Neutrophil (primary cell): ENCODE data around the gene PATL2.
"Not testable (repeated sequence)": the region's sequence is repeated elsewhere in the genome, so short reads cannot be mapped to it uniquely, and the experiment has no call there.

ENCODE experiments used
- H3K27ac ChIP-seq: fragments of 200-600 bp; sonication (generic); 2 replicates; pipeline ENCODE4 v1.5.1; 2016; ENCODE audit warnings: mild to moderate bottlenecking, moderate library complexity
- H3K27me3 ChIP-seq: fragments of 200-600 bp; sonication (generic); 2 replicates; pipeline ENCODE4 v1.6.0; 2016; ENCODE audit warnings: mild to moderate bottlenecking
- H3K36me3 ChIP-seq: fragments of 200-600 bp; sonication (generic); 2 replicates; pipeline ENCODE4 v1.5.1; 2017
- H3K4me1 ChIP-seq, 2 experiments: fragments of 200-600 bp in 1 of 2; sonication (generic) in 1 of 2; 1 replicate in 1 of 2; 2 replicates in 1 of 2; pipeline versions ENCODE4 v1.5.1 to v1.6.1; 2013 to 2016; ENCODE audit warnings: low read depth in 1 of 2, low read length in 1 of 2, mild to moderate bottlenecking in 1 of 2, moderate library complexity in 1 of 2; ENCODE audit not compliant: control insufficient read depth in 1 of 2, insufficient read depth in 1 of 2
- H3K4me3 ChIP-seq, 2 experiments: fragments of 200-600 bp in 1 of 2; sonication (generic) in 1 of 2; 1 replicate in 1 of 2; 2 replicates in 1 of 2; pipeline ENCODE4 v1.5.1; 2013 to 2016; ENCODE audit warnings: low read depth in 1 of 2, low read length in 1 of 2, mild to moderate bottlenecking in 1 of 2, moderate library complexity in 1 of 2
- H3K9me3 ChIP-seq: fragments of 200-600 bp; sonication (generic); 2 replicates; pipeline ENCODE4 v1.5.1; 2016
- CTCF ChIP-seq: fragments of 200-600 bp; sonication (generic); IDR thresholded peaks from 2 replicates; pipeline ENCODE4 v1.5.1; 2016; ENCODE audit warnings: antibody characterized with exemption

PATL2 gene

GRCh38 chr15:44697014-44697413 lies 14.1 kb downstream of the PATL2 start:
- TF ChIP-seq CTCF: no peak
- Histone ChIP-seq H3K9me3 (no peaks in the 10 kb centered on the region), H3K27me3 (no peaks in the 10 kb centered on the region), H3K36me3 (no peaks in the 10 kb centered on the region), H3K27ac (peak overlapping the region; percentile 59), H3K4me3 (no peak overlapping the region), H3K4me1 (no peaks in the 10 kb centered on the region)

- no peak for TF ChIP-seq CTCF
- Histone ChIP-seq H3K9me3 (no peaks in the 10 kb centered on the region), H3K27me3 (no peaks in the 10 kb centered on the region), H3K36me3 (no peaks in the 10 kb centered on the region), H3K4me1 (no peaks in the 10 kb centered on the region), H3K4me3 (no peak overlapping the region), H3K27ac (peak overlapping the region; percentile 23)
Measured at GRCh38 chr15:44695294-44695693, 15.8 kb downstream of the PATL2 start.

GRCh38 chr15:44694416-44694815 lies 16.7 kb downstream of the PATL2 start:
- no peak overlapping the region for H3K4me3 ChIP-seq
- no peak for TF ChIP-seq CTCF
- no peaks in the 10 kb centered on the region for H3K9me3 ChIP-seq
- H3K4me1 ChIP-seq: no peaks in the 10 kb centered on the region
- no peak overlapping the region for H3K27ac ChIP-seq
- H3K36me3 ChIP-seq: no peaks in the 10 kb centered on the region
- H3K27me3 ChIP-seq: no peaks in the 10 kb centered on the region

- H3K9me3 ChIP-seq: no peaks in the 10 kb centered on the region
- H3K4me3 ChIP-seq: no peak overlapping the region
- no peak overlapping the region for H3K27ac ChIP-seq
- H3K36me3 ChIP-seq: no peaks in the 10 kb centered on the region
- H3K4me1 ChIP-seq: no peaks in the 10 kb centered on the region
- TF ChIP-seq CTCF: no peak
- H3K27me3 ChIP-seq: no peaks in the 10 kb centered on the region
Measured at GRCh38 chr15:44692659-44693058, 18.5 kb downstream of the PATL2 start.

- not testable (repeated sequence) for H3K9me3 ChIP-seq, H3K27me3 ChIP-seq, H3K27ac ChIP-seq, H3K4me3 ChIP-seq, H3K4me1 ChIP-seq, H3K36me3 ChIP-seq
Measured at GRCh38 chr15:44690245-44690644, 20.9 kb downstream of the PATL2 start.

GRCh38 chr15:44689318-44689717 lies 21.8 kb downstream of the PATL2 start:
- not testable (repeated sequence) for H3K27me3 ChIP-seq, H3K4me3 ChIP-seq, H3K27ac ChIP-seq, H3K4me1 ChIP-seq, H3K9me3 ChIP-seq, H3K36me3 ChIP-seq

- H3K27ac ChIP-seq: peak overlapping the region; percentile 85
- H3K36me3 ChIP-seq, H3K9me3 ChIP-seq, H3K27me3 ChIP-seq: not testable (repeated sequence)
- H3K4me3 ChIP-seq: peak overlapping the region in 1 of 2 experiments; percentile 30
- H3K4me1 ChIP-seq: peaks cover 16 to 20% of the 10 kb centered on the region in 2 experiments
Measured at GRCh38 chr15:44682809-44683682, 28.1 kb downstream of the PATL2 start.
